Activated CD4-positive, CD25-positive, alpha-beta regulatory T cell treated with anti-CD3 and anti-CD28 coated beads, Interleukin-2, amount 50 U/mL, for 16 hours (primary cell): ENCODE data around the gene CCDC112.
A peak's percentile ranks its signal among the peaks of the same experiment; 100 is the strongest.
"Not testable (repeated sequence)": the region's sequence is repeated elsewhere in the genome, so short reads cannot be mapped to it uniquely, and the experiment has no call there.

Source experiments
- DNase-seq: peaks from one replicate; pipeline ENCODE4 v3.0.0-alpha.2; 2020; ENCODE audit warnings: low read depth, low spot score

The CCDC112 gene

GRCh38 chr5:115262321-115263077 is 34.0 kb downstream of the CCDC112 start, which contains the start of gene PGGT1B:
PGGT1B (minus strand) TSS chr5:115262877; CDS start chr5:115262851, 26 bp downstream.
- DNase-seq, result peak; percentile 46

- DNase-seq, result no peak
Measured at GRCh38 chr5:115262011-115262320, 34.5 kb downstream of the CCDC112 start.

GRCh38 chr5:115260248-115260647 is 36.2 kb downstream of the CCDC112 start:
- no peak for DNase-seq

DNA sequence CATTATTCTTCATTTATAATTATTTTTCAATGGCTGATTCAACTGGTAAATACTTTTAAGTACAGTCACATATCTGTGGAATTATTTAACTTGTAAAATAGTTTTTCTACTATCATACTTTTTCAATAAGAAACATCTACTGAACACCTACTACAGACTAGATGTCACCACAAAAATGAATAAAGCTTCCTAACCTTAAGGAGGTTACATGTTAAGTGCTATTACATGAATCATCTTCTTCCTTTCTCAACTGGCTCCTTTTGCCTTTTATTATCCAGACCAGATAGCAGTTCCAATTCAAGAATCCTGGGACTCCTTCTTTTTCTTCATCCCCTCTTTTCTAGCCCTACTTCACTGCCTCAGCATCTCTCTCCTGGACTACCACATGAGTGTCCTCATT is 38.5 kb downstream of the CCDC112 start:
- DNase-seq, result no peak

- DNase-seq, result not testable (repeated sequence)
Measured at GRCh38 chr5:115249379-115249778, 47.1 kb downstream of the CCDC112 start.

DNA sequence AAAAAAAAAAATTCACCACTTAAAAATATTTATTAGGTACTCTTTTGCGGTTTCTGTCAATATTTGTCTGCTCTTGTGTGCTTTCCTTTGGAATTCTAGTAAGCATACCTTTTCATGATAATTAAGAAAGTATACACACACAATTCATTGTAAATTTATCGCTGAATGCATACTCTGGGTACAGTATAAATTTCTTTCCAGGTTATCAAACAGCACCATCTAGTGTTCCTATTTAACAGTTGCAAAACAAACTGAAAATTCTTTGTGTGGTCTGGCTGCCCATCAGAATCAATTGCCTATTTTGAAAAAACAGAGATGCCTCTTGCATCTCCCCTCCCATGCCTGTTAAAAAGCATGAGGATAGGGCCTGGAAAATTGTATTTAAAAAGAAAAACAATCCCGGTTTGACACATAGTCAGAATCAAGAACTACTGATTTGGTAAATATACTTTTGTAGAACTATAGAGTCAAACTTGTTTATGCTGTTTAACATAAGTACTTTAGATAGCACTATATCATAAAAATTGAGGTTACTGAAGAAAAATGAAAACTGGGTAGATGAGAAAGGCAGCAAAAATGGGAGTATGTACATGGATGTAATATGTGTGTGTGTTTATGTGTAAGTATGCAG is 50.0 kb downstream of the CCDC112 start:
- DNase-seq, result no peak

DNA sequence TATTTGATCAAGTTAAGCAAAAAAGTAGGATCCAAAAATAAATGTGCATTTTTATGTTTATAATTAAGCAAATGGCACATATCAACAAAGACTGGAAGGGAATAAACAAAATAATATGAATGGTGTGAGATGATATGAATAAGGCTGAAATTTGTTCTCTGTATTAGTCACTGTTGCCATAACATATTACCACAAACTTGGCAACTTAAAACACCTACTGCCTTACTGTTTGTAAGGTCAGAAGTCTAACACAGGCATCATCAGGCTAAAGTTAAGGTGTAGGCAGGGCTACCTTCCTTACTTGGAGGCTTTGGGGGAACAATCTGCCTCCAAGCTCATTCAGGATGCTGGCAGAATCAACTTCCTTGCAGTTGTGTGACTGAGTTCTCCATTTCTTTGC is 53.0 kb downstream of the CCDC112 start:
- no peak for DNase-seq

DNA sequence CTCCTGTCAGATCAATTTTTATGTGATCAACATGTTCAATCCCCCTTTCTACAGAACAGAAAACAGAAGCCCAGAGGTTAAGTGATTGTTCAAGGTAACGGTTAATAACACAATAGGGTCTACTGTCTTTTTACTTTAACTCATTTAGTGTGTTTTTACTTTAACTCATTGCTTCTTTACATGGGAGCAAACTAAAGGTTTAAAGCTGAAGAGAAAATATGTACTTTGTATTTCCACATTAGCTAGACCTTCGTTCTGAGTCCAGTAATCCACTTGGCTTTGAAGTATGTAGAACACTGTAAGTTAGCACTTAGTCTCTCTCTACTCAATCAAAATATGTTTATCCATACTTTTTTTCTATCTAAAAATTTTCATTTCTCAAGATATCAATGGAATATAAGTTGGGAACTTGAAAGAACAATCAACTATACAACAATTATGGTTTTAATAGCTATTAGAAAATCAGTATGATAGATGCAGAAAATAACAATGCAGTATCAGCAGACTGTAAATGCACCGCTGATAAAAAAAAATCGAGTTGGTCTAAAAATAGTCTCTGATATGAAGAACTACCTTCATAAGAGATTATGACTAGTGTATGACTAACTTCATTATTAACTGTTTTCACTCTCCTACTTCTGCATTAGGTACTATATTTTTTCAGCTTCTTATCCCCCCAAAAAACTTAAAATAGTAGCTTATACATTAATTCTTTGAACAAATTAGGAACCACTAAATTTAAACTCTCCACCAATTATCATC is 54.4 kb downstream of the CCDC112 start:
- DNase-seq, result no peak

- DNase-seq, result no peak
Measured at GRCh38 chr5:115237066-115237465, 59.4 kb downstream of the CCDC112 start.

DNA sequence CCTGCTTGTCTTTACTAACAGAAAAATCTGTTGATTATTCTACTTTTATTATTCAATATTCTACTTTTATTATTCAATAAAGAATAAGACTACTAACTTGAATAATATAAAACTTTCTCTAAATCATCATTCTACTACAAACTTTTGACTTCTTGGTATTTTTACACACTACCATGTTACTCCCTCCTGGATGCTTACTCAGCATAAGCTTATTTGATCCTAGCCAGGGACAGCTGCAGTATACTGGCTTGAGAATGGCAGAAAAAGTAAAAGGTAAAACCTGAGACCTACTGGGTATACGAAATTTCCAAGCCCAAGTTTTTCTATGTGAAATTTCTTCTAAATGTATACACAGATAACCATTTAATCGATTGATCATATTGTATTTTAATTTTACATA is 59.9 kb downstream of the CCDC112 start:
- no peak for DNase-seq

GRCh38 chr5:115231598-115231997 is 64.9 kb downstream of the CCDC112 start:
- DNase-seq, result no peak

DNA sequence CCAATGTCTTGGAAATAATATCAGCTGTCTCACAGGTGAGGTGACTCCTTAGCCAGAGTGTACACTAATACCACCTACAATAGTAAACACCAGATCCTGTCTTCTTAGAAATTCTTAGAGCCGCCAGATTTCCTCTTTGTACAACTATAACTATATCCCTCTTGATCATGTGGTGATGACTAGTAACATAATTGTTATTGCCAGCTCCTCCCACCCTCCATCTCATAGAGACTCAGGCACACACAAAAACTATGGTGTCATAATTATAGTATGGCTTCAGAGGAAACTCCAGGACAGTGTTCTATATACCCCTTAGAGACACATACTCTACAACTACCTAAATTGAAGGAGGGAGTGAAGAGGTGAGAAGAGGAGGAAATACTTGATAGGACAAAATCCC is 66.8 kb downstream of the CCDC112 start:
- no peak for DNase-seq

DNA sequence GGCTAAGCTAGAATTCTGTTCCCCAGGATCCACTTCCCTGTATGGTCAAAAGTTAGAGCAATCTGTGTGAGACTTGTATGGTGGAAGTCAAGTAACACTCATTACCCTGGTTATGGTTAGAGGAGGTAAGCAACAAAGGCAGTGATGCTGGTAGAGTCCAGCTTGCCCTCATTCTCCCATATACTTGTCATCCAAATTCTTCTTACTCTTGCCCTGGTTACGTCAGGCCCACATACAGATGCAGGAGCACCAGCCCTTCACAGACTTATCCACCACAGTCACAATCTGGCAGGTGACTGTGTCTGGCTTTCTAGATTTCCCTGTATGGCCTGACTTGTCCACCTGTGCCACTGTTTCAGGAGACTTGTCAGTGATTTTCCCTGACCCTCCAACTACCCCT is 69.2 kb downstream of the CCDC112 start:
- no peak for DNase-seq
